HFFc6 (cell line): ENCODE results near the gene TSGA10IP. TPM values are rescaled to one million over a fixed set of nuclear protein-coding genes. Genes with fewer than 3 reads are reported as not detected.

Experiments
- DNase-seq: peaks from one replicate; pipeline ENCODE4 v3.0.0-alpha.2; 2018
- H3K27ac Mint-ChIP-seq: 2 replicates; pipeline ENCODE4 v1.8.0; 2020; ENCODE audit warnings: mild to moderate bottlenecking, mixed read lengths
- H3K27me3 Mint-ChIP-seq: 2 replicates; pipeline ENCODE4 v1.8.0; 2021; ENCODE audit warnings: mild to moderate bottlenecking, moderate library complexity, mixed read lengths; ENCODE audit not compliant: insufficient read depth
- H3K36me3 Mint-ChIP-seq: 2 replicates; pipeline ENCODE4 v1.8.0; 2021; ENCODE audit warnings: low read depth, mixed read lengths
- H3K4me1 Mint-ChIP-seq: 2 replicates; pipeline ENCODE4 v1.8.0; 2020; ENCODE audit warnings: low read depth, mixed read lengths
- H3K4me3 Mint-ChIP-seq: 2 replicates; pipeline ENCODE4 v1.8.0; 2020; ENCODE audit warnings: mild to moderate bottlenecking, moderate library complexity, mixed read lengths
- H3K9me3 Mint-ChIP-seq: 2 replicates; pipeline ENCODE4 v1.8.0; 2020; ENCODE audit warnings: mild to moderate bottlenecking, mixed read lengths
- total RNA-seq, 6 experiments: library from RNA; stranded (reverse); fragmentation: NEBNext Ultra II Directional; extraction: Animal tissue kit (Norgen Biotek cat#: 25700); gene quantifications; 2 replicates in 1 of 6; 3 replicates in 5 of 6; pipeline ENCODE4 v1.2.3, GENCODE V29; 2021
- TF ChIP-seq, protein P1 (sequence below): fragments of 200-600 bp; sonication (generic); IDR thresholded peaks from 2 replicates; pipeline ENCODE4 v1.5.0; 2021; ENCODE audit warnings: antibody characterized with exemption, mild to moderate bottlenecking

Gene TSGA10IP
- total RNA-seq, 6 experiments from 2014 or later, result 0.23 TPM; not detected in 5

DNA sequence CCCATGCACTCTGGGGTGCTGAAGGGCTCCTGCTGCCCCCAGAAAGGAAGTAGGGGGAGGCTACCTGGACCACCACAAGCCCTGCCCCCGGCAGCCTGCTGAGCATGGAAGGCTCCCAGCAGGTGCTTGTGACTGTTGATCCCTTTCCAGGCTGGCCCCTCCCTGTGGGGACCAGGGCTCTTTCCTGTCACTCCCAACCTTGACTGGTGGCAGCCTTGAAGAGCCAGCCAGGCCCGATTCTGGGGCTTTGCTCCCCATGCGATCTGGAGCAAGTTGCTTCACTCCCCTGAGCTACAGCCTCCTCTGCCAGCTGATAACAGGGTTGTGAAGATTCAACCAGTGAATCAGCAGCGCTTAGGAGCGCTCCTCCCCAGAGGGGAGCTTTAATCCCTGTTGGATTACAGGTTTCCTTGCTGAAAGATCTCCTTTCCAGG, 61.9 kb downstream of the TSGA10IP start:
- peaks cover 2% of the 10 kb centered on the region for H3K27me3 Mint-ChIP-seq
- no peak for DNase-seq
- no peak overlapping the region for H3K27ac Mint-ChIP-seq
- H3K4me1 Mint-ChIP-seq, result peaks cover 15% of the 10 kb centered on the region
- TF ChIP-seq, protein P1, sequence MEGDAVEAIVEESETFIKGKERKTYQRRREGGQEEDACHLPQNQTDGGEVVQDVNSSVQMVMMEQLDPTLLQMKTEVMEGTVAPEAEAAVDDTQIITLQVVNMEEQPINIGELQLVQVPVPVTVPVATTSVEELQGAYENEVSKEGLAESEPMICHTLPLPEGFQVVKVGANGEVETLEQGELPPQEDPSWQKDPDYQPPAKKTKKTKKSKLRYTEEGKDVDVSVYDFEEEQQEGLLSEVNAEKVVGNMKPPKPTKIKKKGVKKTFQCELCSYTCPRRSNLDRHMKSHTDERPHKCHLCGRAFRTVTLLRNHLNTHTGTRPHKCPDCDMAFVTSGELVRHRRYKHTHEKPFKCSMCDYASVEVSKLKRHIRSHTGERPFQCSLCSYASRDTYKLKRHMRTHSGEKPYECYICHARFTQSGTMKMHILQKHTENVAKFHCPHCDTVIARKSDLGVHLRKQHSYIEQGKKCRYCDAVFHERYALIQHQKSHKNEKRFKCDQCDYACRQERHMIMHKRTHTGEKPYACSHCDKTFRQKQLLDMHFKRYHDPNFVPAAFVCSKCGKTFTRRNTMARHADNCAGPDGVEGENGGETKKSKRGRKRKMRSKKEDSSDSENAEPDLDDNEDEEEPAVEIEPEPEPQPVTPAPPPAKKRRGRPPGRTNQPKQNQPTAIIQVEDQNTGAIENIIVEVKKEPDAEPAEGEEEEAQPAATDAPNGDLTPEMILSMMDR, result no peak
- H3K9me3 Mint-ChIP-seq, result no peaks in the 10 kb centered on the region
- H3K4me3 Mint-ChIP-seq, result no peak overlapping the region
- peaks cover 5% of the 10 kb centered on the region for H3K36me3 Mint-ChIP-seq

DNA sequence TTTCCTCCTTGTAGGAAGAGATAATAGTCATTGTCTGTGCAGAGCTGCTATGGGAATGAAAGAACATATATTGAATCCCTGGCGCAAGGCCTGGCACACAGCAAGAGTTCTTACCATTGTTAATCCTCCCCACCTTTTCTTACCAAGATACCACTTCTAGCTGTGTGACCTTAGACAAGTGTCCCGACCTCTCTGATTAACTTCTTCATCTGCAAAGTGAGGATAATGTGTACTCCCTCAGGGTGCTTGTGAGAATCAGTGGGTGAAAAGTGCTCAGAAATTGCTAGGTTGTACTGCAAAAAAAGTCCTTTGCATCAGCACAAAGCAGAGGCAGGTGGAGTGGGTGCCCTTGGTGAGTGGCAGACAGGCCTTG, 62.8 kb downstream of the TSGA10IP start:
- no peak for DNase-seq
- no peaks in the 10 kb centered on the region for H3K9me3 Mint-ChIP-seq
- TF ChIP-seq, protein P1, result no peak

DNA sequence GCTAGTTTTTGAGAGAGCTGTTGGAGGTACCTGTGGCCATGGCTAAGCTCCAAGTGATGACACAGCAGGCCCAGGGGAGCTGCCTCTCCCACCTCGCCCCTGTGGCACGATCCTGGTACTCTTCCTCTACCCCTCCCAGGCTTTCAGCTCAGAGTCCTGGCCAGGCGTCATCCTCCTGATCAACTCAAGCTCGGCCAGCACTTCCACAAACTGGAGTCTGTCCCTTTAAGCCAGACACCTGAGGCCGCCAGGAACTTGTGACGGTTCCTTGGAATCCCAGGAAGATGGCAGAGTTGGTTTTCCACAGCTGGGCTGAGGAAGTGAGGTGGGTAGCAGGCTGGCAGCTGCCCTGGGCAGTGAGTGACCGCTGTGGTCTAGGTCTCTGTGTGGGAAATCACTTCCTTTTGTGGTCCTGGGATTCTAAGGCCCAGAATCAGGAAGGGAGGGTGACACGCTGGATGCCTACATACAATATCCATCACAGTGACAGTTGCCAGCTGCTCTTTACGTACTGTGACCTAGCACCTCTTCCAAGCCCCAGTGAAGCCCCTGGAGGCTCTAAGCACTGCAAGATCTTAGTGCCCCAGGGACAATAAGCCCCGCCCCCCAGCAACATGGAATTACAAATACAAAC, 63.3 kb downstream of the TSGA10IP start:
- DNase-seq, result no peak
- TF ChIP-seq, protein P1, result no peak
- H3K4me3 Mint-ChIP-seq, result no peak overlapping the region

More for the DNA sequence above, 62.8 kb downstream of the TSGA10IP start:
- Mint-ChIP-seq H3K4me1 (peaks cover 15% of the 10 kb centered on the region), H3K4me3 (no peak overlapping the region), H3K27me3 (peaks cover 2% of the 10 kb centered on the region), H3K27ac (no peak overlapping the region), H3K36me3 (peaks cover 5% of the 10 kb centered on the region)

More for the DNA sequence above, 63.3 kb downstream of the TSGA10IP start:
- no peaks in the 10 kb centered on the region for H3K9me3 Mint-ChIP-seq
- H3K4me1 Mint-ChIP-seq, result peaks cover 15% of the 10 kb centered on the region
- H3K36me3 Mint-ChIP-seq, result peaks cover 5% of the 10 kb centered on the region; the same call in 1 of the 2 replicates
- no peak overlapping the region for H3K27ac Mint-ChIP-seq
- H3K27me3 Mint-ChIP-seq, result peaks cover 2% of the 10 kb centered on the region

Other genes with a start within 250 kb of the TSGA10IP start
- gene KAT5, start 233.2 kb upstream of the TSGA10IP start, total RNA-seq, result 10 to 100 TPM; 36.5 to 42.6 (median 38.9) TPM
- 10 to 100 TPM; 54.0 to 85.6 (median 61.4) TPM for gene RNASEH2C, start 224.7 kb upstream of the TSGA10IP start, total RNA-seq
- gene AP5B1, start 164.5 kb upstream of the TSGA10IP start, total RNA-seq, result 10 to 100 TPM in 2 of 6 experiments, 1 to 10 TPM in 4; 8.7 to 11.1 (median 9.5) TPM
- not detected for gene OVOL1, start 158.4 kb upstream of the TSGA10IP start, total RNA-seq
- gene SNX32, start 111.5 kb upstream of the TSGA10IP start, total RNA-seq, result not detected
- gene CFL1, start 87.3 kb upstream of the TSGA10IP start, total RNA-seq, result 1,000 to 10,000 TPM; 2,002 to 2,288 (median 2,238) TPM
- 10 to 100 TPM; 38.4 to 47.9 (median 43.1) TPM for gene MUS81, start 85.0 kb upstream of the TSGA10IP start, total RNA-seq
- 100 to 1,000 TPM; 318 to 359 (median 329) TPM for gene EFEMP2, start 72.7 kb upstream of the TSGA10IP start, total RNA-seq
- gene CTSW, start 65.6 kb upstream of the TSGA10IP start, total RNA-seq, result under 1 TPM in 4 of 6 experiments, not detected in 2; 0.11 to 0.22 (median 0.14) TPM
- gene FIBP, start 57.0 kb upstream of the TSGA10IP start, total RNA-seq, result 100 to 1,000 TPM; 117 to 145 (median 135) TPM
- 100 to 1,000 TPM in 2 of 6 experiments, 10 to 100 TPM in 4; 78.9 to 112 (median 87.7) TPM for gene CCDC85B, start 54.8 kb upstream of the TSGA10IP start, total RNA-seq
- gene FOSL1, start 45.1 kb upstream of the TSGA10IP start, total RNA-seq, result 100 to 1,000 TPM; 134 to 275 (median 234) TPM
- gene C11orf68, start 26.4 kb upstream of the TSGA10IP start, total RNA-seq, result 10 to 100 TPM; 79.0 to 94.6 (median 85.0) TPM
- 100 to 1,000 TPM; 362 to 687 (median 615) TPM for gene DRAP1, start 26.1 kb upstream of the TSGA10IP start, total RNA-seq
- 10 to 100 TPM; 51.7 to 69.3 (median 61.0) TPM for gene SART1, start 16.3 kb downstream of the TSGA10IP start, total RNA-seq
- gene EIF1AD, start 56.7 kb downstream of the TSGA10IP start, total RNA-seq, result 10 to 100 TPM; 28.6 to 36.8 (median 31.7) TPM
- 100 to 1,000 TPM; 257 to 337 (median 300) TPM for gene BANF1, start 57.0 kb downstream of the TSGA10IP start, total RNA-seq
- under 1 TPM in 2 of 6 experiments, not detected in 4; 0.33 to 0.83 TPM for gene CST6, start 66.5 kb downstream of the TSGA10IP start, total RNA-seq
- 1 to 10 TPM; 2.1 to 3.8 (median 2.7) TPM for gene CATSPER1, start 81.0 kb downstream of the TSGA10IP start, total RNA-seq
- gene GAL3ST3, start 103.7 kb downstream of the TSGA10IP start, total RNA-seq, result under 1 TPM in 1 of 6 experiments, not detected in 5; 0.14 TPM
- gene SF3B2, start 106.9 kb downstream of the TSGA10IP start, total RNA-seq, result 100 to 1,000 TPM; 199 to 240 (median 222) TPM
- gene PACS1, start 124.8 kb downstream of the TSGA10IP start, total RNA-seq, result 100 to 1,000 TPM in 2 of 6 experiments, 10 to 100 TPM in 4; 82.8 to 114 (median 91.8) TPM